AG04450 (cell line): ENCODE data around the gene CCDC187. TPM values are rescaled to one million over a fixed set of nuclear protein-coding genes. Genes with fewer than 3 reads are reported as not detected.

Source experiments
- CTCF ChIA-PET: fragments of 300-600, 350-600 bp; formaldehyde crosslinking; extraction: SDS; loops from one replicate; lab custom pipeline; 2022; ENCODE audit warnings: antibody characterized with exemption, inconsistent platforms; lab: Charles Lee
- POLR2A ChIA-PET: fragments of 350-600 bp; formaldehyde crosslinking; extraction: SDS; loops from one replicate; lab custom pipeline; 2021; ENCODE audit warnings: antibody characterized with exemption, inconsistent platforms; lab: Yijun Ruan, JAX
- DNase-seq: peaks from one replicate; pipeline ENCODE4 v3.0.0-alpha.2; 2011; ENCODE audit warnings: low read depth, low spot score
- H3K27ac ChIP-seq: one replicate; pipeline ENCODE4 v1.5.1; 2012; ENCODE audit warnings: low read depth, low read length, control low read depth
- H3K27me3 ChIP-seq: one replicate; pipeline ENCODE4 v1.6.0; 2012; ENCODE audit warnings: low read length; ENCODE audit not compliant: control insufficient read depth, insufficient read depth
- H3K4me3 ChIP-seq: 2 replicates; pipeline ENCODE4 v1.5.1; 2011; ENCODE audit warnings: mild to moderate bottlenecking, low read depth, low read length, control low read depth
- H3K9me3 ChIP-seq: 2 replicates; pipeline ENCODE4 v1.5.1; 2012; ENCODE audit warnings: low read length; ENCODE audit not compliant: control insufficient read depth, insufficient read depth
- CTCF ChIP-seq: IDR thresholded peaks from 2 replicates; pipeline ENCODE4 v1.5.1; 2011; ENCODE audit warnings: low read depth, low read length, control low read depth, inconsistent platforms
- polyA plus RNA-seq: library from polyadenylated mRNA; depleted of rRNA; stranded (reverse); fragments of >200 nt; gene quantifications from 2 replicates; pipeline ENCODE4 v1.2.3, GENCODE V29; 2011

Gene CCDC187
- polyA plus RNA-seq, 1 experiment = not detected

- Histone ChIP-seq H3K4me3 (no peak overlapping the region), H3K27ac (no peak overlapping the region), H3K9me3 (no peaks in the 10 kb centered on the region; the same call in 1 of the 2 replicates), H3K27me3 (peaks cover 18% of the 10 kb centered on the region)
- no peak for TF ChIP-seq CTCF
- DNase-seq = no peak
- CTCF ChIA-PET = no interaction called here
- POLR2A ChIA-PET = no interaction called here
Measured at GRCh38 chr9:136207616-136208015, 96.3 kb downstream of the CCDC187 start.

DNA sequence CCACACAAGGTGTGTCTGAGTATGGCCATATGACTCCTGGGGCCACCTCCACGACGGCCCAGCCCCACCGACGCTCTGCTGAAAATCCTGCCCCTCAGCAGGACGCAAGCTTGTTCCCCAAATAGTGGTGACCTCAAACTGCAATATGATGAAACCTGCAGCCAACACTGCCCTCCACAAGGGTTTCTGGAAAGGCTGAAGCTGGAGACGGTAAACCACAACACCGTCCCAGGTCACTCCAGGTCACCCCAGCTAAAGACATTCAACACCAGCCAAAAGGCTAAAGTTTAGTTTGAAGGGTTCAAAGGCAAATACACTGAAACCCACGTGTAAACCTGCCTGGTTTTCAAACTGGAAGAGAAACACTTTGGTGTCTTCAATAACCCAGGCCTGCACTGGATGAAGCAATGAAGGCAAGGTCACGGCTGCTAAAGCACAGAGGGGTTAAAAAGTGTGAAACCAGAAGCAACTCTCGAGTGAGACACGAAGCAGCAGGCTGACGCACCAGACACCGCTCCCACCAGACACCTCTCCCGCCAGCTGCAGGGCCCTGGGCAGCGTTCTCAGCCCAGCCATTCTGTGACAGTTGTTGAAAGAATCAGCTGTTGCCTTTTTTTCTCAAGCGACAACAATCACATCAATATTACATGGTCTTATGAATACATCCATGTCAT is 97.2 kb downstream of the CCDC187 start:
- no peak overlapping the region for H3K4me3 ChIP-seq
- no peaks in the 10 kb centered on the region; the same call in 1 of the 2 replicates for H3K9me3 ChIP-seq
- ChIA-PET CTCF (interaction anchor here (1.3 kb wide), 1 partner anchor 19 kb away, joined by 6 read pairs; no protein-coding TSS in a partner anchor), POLR2A (no interaction called here)
- H3K27me3 ChIP-seq = peaks cover 25% of the 10 kb centered on the region
- H3K27ac ChIP-seq = no peak overlapping the region
- no peak for DNase-seq
- no peak for TF ChIP-seq CTCF

DNA sequence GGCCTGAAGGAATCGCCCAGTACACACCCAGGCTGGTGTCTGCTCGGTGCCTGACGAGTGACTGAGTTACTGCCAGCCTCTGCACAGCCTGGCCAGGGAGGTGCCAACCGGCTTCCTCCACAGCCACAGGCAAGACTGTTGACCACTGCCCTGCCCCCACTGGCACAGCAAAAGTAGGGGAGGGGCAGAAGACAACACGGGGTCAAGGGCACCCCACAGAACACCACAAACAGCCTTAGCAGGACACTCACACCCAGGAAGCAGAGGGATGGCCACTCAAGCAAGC is 98.2 kb downstream of the CCDC187 start:
- ChIA-PET CTCF (interaction anchor here (1.3 kb wide), 1 partner anchor 20 kb away, joined by 6 read pairs; no protein-coding TSS in a partner anchor), POLR2A (no interaction called here)
- Histone ChIP-seq H3K4me3 (no peak overlapping the region), H3K27ac (no peak overlapping the region), H3K27me3 (peaks cover 35% of the 10 kb centered on the region), H3K9me3 (no peaks in the 10 kb centered on the region; the same call in 1 of the 2 replicates)
- no peak for DNase-seq
- no peak for TF ChIP-seq CTCF

DNA sequence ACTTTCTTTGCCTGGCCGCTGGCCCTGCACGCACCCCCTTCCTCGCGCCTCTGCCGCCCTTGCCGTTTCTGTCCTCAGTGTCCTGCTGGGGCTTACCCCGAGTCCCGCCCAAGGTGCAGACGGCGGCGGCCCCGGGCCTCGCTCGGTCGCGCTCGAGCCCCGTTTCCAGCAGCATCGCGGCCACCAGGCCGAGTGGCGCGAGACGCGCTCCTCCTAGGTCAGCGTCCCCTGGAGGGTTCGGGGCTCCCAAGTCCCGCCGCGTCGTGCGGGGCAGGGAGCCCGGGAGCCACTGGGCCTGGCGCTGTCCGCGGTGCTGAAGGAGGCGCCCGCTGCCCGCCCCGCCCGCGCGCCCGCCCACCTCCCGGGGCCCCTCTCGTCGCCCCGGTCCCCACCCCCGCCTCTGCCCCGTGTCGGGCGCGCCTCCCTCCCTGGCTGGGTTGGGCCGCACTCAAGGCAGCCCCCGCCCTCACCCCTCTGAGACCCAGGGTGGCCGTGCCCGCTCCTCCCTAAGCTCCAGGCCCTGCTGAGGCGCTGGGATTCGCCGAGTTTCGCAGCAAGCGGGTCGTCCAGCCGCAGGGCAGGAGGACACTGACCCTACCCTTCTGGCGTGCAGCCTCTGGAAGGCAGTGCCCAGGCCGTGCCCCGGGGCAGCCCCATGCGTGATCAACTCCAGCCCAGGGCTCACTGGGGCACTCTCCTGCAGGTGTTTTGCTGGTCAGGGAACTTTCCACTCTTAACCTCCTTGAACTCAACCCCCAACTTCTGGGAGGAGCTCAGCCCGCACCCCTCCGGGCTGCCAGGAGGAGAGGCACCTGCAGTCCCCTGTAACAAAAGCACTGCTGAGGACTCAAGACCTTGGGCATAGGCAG is 98.8 kb downstream of the CCDC187 start, which contains the start of gene LHX3:
TSS of gene LHX3 (minus strand) at position 291 of the 869 bp plus-strand sequence. CDS start at position 175, 116 bp downstream.
- H3K27me3 ChIP-seq = peaks cover 40% of the 10 kb centered on the region
- CTCF ChIA-PET = interaction anchor here (0.6 to 1.3 kb wide), 2 partner anchors 21 to 239 kb away, joined by 3 to 6 read pairs; no protein-coding TSS in a partner anchor
- no peak for TF ChIP-seq CTCF

More for the DNA sequence above, 98.8 kb downstream of the CCDC187 start, which contains the start of gene LHX3:
- H3K27ac ChIP-seq = no peak within 1 kb of the TSS
- POLR2A ChIA-PET = no interaction called here
- DNase-seq = no peak
- no peak within 1 kb of the TSS for H3K4me3 ChIP-seq
- no peaks in the 10 kb centered on the region; the same call in 1 of the 2 replicates for H3K9me3 ChIP-seq
